ENCODE measurements around the gene NEK2.
"Not testable (repeated sequence)": the region's sequence is repeated elsewhere in the genome, so short reads cannot be mapped to it uniquely, and the experiment has no call there.

Gene NEK2

GRCh38 chr1:211675230-211676105 lies at the start of gene NEK2:
TSS of gene NEK2 (minus strand) at chr1:211675621. CDS start at chr1:211675479, 142 bp downstream.
- peak; percentile 84 for DNase-seq

- no peak for DNase-seq
Observed at GRCh38 chr1:211724687-211725196, 49.3 kb upstream of the NEK2 start.

GRCh38 chr1:211723273-211723672 lies 47.9 kb upstream of the NEK2 start:
- DNase-seq: no peak

- DNase-seq: no peak
Observed at GRCh38 chr1:211722277-211723175, 47.1 kb upstream of the NEK2 start.

GRCh38 chr1:211716555-211716954 lies 41.1 kb upstream of the NEK2 start:
- DNase-seq: not testable (repeated sequence)

GRCh38 chr1:211715971-211716370 lies 40.5 kb upstream of the NEK2 start:
- no peak for DNase-seq

GRCh38 chr1:211714154-211714553 lies 38.7 kb upstream of the NEK2 start:
- DNase-seq: no peak

GRCh38 chr1:211713231-211713630 lies 37.8 kb upstream of the NEK2 start:
- DNase-seq: peak; percentile 42

- DNase-seq: no peak
Observed at GRCh38 chr1:211711315-211711705, 35.9 kb upstream of the NEK2 start.

- DNase-seq: no peak
Observed at GRCh38 chr1:211710566-211711314, 35.3 kb upstream of the NEK2 start.

GRCh38 chr1:211708926-211709325 lies 33.5 kb upstream of the NEK2 start:
- no peak for DNase-seq

GRCh38 chr1:211708006-211708405 lies 32.6 kb upstream of the NEK2 start:
- peak; percentile 45 for DNase-seq

- peak; percentile 66 for DNase-seq
Observed at GRCh38 chr1:211705467-211706091, 30.2 kb upstream of the NEK2 start.

GRCh38 chr1:211704543-211704942 lies 29.1 kb upstream of the NEK2 start:
- DNase-seq: no peak

GRCh38 chr1:211703812-211704537 lies 28.6 kb upstream of the NEK2 start:
- DNase-seq: no peak

- DNase-seq: no peak
Observed at GRCh38 chr1:211701733-211702132, 26.3 kb upstream of the NEK2 start.

GRCh38 chr1:211699059-211699458 lies 23.6 kb upstream of the NEK2 start:
- no peak for DNase-seq

GRCh38 chr1:211698161-211699026 lies 23.0 kb upstream of the NEK2 start:
- peak; percentile 32 for DNase-seq

GRCh38 chr1:211697356-211697755 lies 21.9 kb upstream of the NEK2 start:
- DNase-seq: no peak

- DNase-seq: no peak
Observed at GRCh38 chr1:211695135-211695816, 19.9 kb upstream of the NEK2 start.
